ENCODE results near the gene PCDHGC3.

PCDHGC3 gene

DNA sequence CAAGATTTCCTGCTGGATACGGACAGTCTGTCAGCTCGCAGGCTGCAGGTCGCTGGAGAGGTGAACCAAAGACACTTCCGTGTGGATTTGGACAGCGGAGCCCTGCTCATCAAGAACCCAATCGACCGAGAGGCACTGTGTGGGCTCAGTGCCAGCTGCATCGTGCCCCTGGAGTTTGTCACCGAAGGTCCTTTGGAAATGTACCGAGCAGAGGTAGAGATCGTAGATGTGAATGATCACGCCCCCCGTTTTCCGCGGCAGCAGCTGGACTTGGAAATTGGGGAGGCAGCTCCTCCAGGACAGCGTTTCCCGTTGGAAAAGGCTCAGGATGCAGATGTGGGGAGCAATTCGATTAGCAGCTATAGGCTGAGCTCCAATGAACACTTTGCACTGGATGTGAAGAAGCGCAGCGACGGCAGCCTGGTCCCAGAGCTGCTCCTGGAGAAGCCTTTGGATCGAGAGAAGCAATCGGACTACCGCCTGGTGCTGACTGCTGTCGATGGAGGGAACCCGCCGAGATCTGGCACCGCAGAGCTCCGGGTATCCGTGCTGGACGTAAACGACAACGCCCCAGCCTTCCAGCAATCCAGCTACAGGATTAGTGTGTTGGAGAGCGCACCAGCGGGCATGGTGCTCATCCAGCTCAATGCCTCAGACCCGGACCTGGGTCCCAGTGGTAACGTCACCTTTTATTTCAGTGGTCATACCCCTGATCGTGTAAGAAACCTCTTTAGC, 9.7 kb downstream of the PCDHGC3 start:
- no peak overlapping the region for H3K9ac ChIP-seq
- H3K4me3 ChIP-seq (ENCODE audit: low read depth, low read length), result no peak overlapping the region
- H3K4me1 ChIP-seq, result peaks cover 10% of the 10 kb centered on the region

DNA sequence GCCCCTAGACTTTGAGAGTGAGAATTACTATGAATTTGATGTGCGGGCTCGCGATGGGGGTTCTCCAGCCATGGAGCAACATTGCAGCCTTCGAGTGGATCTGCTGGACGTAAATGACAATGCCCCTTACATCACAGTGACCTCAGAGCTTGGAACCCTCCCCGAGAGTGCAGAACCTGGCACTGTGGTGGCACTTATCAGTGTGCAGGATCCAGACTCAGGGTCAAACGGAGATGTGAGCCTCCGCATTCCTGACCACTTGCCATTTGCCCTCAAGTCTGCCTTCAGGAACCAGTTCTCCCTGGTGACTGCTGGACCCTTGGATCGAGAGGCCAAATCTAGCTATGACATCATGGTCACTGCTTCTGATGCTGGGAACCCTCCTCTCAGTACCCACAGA, 10.3 kb downstream of the PCDHGC3 start:
- no peak for TF ChIP-seq CTCF (IDR thresholded peaks at IDR 0.05)
- Histone ChIP-seq H3K27ac (no peak overlapping the region), H3K4me2 (ENCODE audit: low read length) (no peak overlapping the region), H3K9me3 (ENCODE audit: control insufficient read depth, low read length) (no peaks in the 10 kb centered on the region), H3K4me3 (ENCODE audit: low read depth, low read length) (no peak overlapping the region), H3K79me2 (peaks cover 63% of the 10 kb centered on the region), H3K9ac (no peak overlapping the region), H2AFZ (no peak overlapping the region), H3K36me3 (ENCODE audit: control insufficient read depth, insufficient read depth, low read length) (no peaks in the 10 kb centered on the region), H3K4me1 (peaks cover 10% of the 10 kb centered on the region), H3K27me3 (ENCODE audit: control insufficient read depth, insufficient read depth, low read length) (no peaks in the 10 kb centered on the region)

More for the DNA sequence above, 9.7 kb downstream of the PCDHGC3 start:
- no peak overlapping the region for H3K4me2 ChIP-seq (ENCODE audit: low read length)
- no peak overlapping the region for H3K27ac ChIP-seq
- no peaks in the 10 kb centered on the region for H3K36me3 ChIP-seq (ENCODE audit: control insufficient read depth, insufficient read depth, low read length)
- H3K9me3 ChIP-seq (ENCODE audit: control insufficient read depth, low read length), result no peaks in the 10 kb centered on the region
- no peak for TF ChIP-seq CTCF (IDR thresholded peaks at IDR 0.05)
- H3K79me2 ChIP-seq, result peaks cover 64% of the 10 kb centered on the region
- no peaks in the 10 kb centered on the region for H3K27me3 ChIP-seq (ENCODE audit: control insufficient read depth, insufficient read depth, low read length)
- H2AFZ ChIP-seq, result no peak overlapping the region

- TF ChIP-seq CTCF (IDR thresholded peaks at IDR 0.05), result no peak
- H3K27me3 ChIP-seq (ENCODE audit: control insufficient read depth, insufficient read depth, low read length), result no peaks in the 10 kb centered on the region
- H3K36me3 ChIP-seq (ENCODE audit: control insufficient read depth, insufficient read depth, low read length), result no peaks in the 10 kb centered on the region
- no peak overlapping the region for H3K9ac ChIP-seq
- H3K4me2 ChIP-seq (ENCODE audit: low read length), result no peak overlapping the region
- H3K27ac ChIP-seq, result no peak overlapping the region
- peaks cover 63% of the 10 kb centered on the region for H3K79me2 ChIP-seq
- H2AFZ ChIP-seq, result no peak overlapping the region
- H3K9me3 ChIP-seq (ENCODE audit: control insufficient read depth, low read length), result no peaks in the 10 kb centered on the region
- H3K4me1 ChIP-seq, result peaks cover 10% of the 10 kb centered on the region
- no peak overlapping the region for H3K4me3 ChIP-seq (ENCODE audit: low read depth, low read length)
These were observed 11.4 kb downstream of the PCDHGC3 start for GRCh38 chr5:141487131-141487530.

- H3K9ac ChIP-seq, result no peak within 1 kb of the TSS
- peak within 1 kb of the TSS; percentile 23 for H3K4me2 ChIP-seq (ENCODE audit: low read length)
- H3K9me3 ChIP-seq (ENCODE audit: control insufficient read depth, low read length), result no peaks in the 10 kb centered on the region
- TF ChIP-seq CTCF (IDR thresholded peaks at IDR 0.05), result no peak
- H3K36me3 ChIP-seq (ENCODE audit: control insufficient read depth, insufficient read depth, low read length), result no peaks in the 10 kb centered on the region
- H3K4me3 ChIP-seq (ENCODE audit: low read depth, low read length), result no peak within 1 kb of the TSS
- no peak within 1 kb of the TSS for H2AFZ ChIP-seq
- peaks cover 9% of the 10 kb centered on the region for H3K4me1 ChIP-seq
- H3K79me2 ChIP-seq, result peaks cover 66% of the 10 kb centered on the region
- H3K27ac ChIP-seq, result no peak within 1 kb of the TSS
- H3K27me3 ChIP-seq (ENCODE audit: control insufficient read depth, insufficient read depth, low read length), result no peaks in the 10 kb centered on the region
These were observed 13.1 kb downstream of the PCDHGC3 start, which contains the start of gene PCDHGC5 for GRCh38 chr5:141488591-141489561. Gene PCDHGC5 (plus strand): TSS chr5:141489081. CDS start chr5:141489241, 160 bp downstream.
